A549 (cell line): ENCODE results near the gene DMBT1.

ENCODE experiments used
- BCL3 ChIP-seq: fragments of >200 bp; sonication (Bioruptor Twin); formaldehyde crosslinking; IDR thresholded peaks from 3 replicates; pipeline ENCODE4 v1.6.1; 2016
- CEBPB ChIP-seq, 2 experiments: fragments of >200 bp in 1 of 2; sonication (Bioruptor Twin) in 1 of 2; formaldehyde crosslinking in 1 of 2; IDR thresholded peaks; 2 replicates each; pipeline ENCODE4 v1.6.1; 2012 to 2016
- CTCF ChIP-seq: fragments of >200 bp; sonication (Bioruptor Twin); formaldehyde crosslinking; IDR thresholded peaks from 3 replicates; pipeline ENCODE4 v1.5.1; 2016
- ELK1 ChIP-seq: fragments of 150-350 bp; IDR thresholded peaks from 2 replicates; pipeline ENCODE4 v1.6.1; 2014; ENCODE audit warnings: low read depth, mild to moderate bottlenecking, low read length
- MYC ChIP-seq: IDR thresholded peaks from 2 replicates; pipeline ENCODE4 v1.6.1; 2012; ENCODE audit warnings: mild to moderate bottlenecking, inconsistent platforms, low read length, improper control_type of control experiment, borderline replicate concordance
- POLR2A ChIP-seq: IDR thresholded peaks from 2 replicates; pipeline ENCODE4 v1.6.1; 2012; ENCODE audit warnings: mild to moderate bottlenecking, low read length
- REST ChIP-seq: fragments of 200-600 bp; sonication (generic); IDR thresholded peaks from 2 replicates; pipeline ENCODE4 v1.6.1; 2016; ENCODE audit warnings: antibody characterized with exemption, mild to moderate bottlenecking, moderate library complexity
- USF2 ChIP-seq: fragments of 450-650 bp; IDR thresholded peaks from 2 replicates; pipeline ENCODE4 v1.6.1; 2014; ENCODE audit warnings: antibody characterized with exemption

GRCh38 chr10:122671355-122671754, 110.8 kb downstream of the DMBT1 start:
- TF ChIP-seq CTCF (no peak), MYC (no peak), BCL3 (no peak), REST (no peak), CEBPB (IDR thresholded peaks at IDR 0.05) (no peak; a peak in 1 of 4 replicates), ELK1 (no peak), USF2 (no peak), POLR2A (no peak)
